GM15510 (cell line): ENCODE measurements around the gene HSPA8.

Experiments used
- POLR2A ChIP-seq: IDR thresholded peaks from 3 replicates; pipeline ENCODE4 v1.6.1; 2011; ENCODE audit warnings: borderline replicate concordance; ENCODE audit not compliant: insufficient read length; ENCODE audit errors: extremely low read depth

HSPA8 gene

GRCh38 chr11:123080015-123080414 lies 18.1 kb upstream of the HSPA8 start:
- no peak for TF ChIP-seq POLR2A

DNA sequence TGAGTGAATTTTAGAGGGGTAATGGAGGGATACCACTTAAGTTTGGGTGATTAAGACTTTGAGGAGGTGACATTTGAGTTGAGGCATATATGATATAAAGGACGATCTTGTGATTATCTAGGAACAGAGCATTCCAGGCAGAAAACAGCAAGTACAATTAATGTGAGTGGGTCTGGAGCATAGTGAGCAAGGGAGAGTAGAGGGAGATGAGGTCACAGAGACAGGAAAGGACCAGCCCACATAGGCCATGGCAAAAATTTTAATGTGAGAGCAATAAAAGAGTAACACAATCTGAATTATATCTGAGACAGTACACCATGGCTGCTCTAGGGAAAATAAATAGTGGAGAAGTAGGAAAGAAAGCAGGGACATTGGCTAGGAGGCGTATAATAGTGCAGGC lies 14.5 kb upstream of the HSPA8 start:
- no peak for TF ChIP-seq POLR2A

DNA sequence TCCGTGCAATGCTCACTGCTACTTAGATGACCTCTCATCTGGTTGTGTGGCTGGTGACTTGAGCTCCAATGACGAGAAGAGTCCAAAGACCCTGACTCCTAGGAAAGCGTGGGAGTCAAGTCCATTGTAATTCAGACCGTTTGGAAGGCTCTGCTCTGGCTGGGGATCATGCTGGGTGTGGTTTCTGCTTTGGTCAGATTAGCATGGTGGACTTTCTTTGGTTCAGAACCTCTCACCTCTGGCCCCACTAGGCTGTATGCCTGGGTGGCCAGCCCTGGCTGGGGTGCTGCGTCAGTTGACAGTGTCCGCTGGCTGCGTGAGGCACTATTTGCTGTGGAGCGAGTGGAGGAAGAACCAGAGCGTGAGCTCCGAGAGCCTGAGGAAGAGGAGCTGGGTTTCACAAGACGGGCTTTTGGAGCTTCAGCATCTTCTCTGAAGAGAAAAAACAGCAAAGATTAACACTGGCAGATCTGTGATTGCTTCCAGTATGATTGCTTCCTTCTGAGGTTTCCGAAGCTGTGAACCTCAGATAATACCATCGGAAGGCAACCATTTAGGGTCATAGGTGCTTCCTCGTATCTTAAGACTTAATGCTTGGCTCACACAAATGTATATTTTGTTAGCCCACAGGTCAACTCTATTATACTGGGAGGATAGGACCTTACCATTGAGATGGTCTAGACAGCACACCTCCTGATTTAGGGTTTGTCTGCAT lies 11.6 kb upstream of the HSPA8 start:
- TF ChIP-seq POLR2A = no peak

GRCh38 chr11:123072762-123073161 lies 10.8 kb upstream of the HSPA8 start:
- TF ChIP-seq POLR2A = no peak

- no peak for TF ChIP-seq POLR2A
These were observed 10.4 kb upstream of the HSPA8 start for GRCh38 chr11:123072332-123072761.

DNA sequence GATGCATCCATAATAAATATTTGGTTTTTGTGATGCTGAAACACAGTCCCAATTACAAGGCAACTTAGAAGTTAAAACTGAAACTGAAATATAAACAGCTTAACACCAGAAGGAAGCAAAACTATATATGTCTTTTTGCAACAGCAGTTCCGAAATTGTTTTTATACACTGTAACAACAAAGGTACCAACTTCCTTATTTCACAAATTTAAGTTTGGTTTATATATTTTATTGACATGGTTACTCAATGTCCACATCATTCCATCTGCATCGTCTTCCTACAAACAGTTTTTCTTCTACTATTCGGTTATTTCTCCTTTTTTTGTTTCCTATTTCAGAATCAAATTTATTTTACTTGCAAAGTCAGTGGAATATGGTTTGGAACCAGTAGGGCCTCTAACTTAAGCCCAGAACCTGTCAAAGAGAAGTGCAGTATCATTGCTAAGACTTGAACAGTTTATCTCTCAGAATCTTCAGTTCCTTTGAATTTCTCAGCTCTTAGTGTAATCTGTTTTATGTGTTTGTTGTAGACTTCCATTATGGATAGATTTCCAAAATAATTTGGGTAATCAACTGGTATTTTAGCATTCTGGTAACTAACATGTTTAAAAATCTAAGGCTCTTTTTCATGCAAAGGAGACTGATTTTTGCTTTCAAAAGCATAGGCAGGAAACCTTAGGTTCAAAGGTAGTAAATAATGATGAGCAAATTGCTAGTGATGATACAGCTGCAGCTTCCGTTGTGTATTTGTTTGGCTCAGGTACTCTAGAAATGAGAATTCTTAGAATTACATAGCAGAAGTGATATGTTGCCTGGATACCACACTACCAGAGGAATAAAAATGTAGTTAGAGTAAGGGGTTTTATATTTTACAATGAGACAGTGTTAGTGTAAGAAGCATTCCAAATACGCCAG lies 8.2 kb upstream of the HSPA8 start:
- no peak for TF ChIP-seq POLR2A

DNA sequence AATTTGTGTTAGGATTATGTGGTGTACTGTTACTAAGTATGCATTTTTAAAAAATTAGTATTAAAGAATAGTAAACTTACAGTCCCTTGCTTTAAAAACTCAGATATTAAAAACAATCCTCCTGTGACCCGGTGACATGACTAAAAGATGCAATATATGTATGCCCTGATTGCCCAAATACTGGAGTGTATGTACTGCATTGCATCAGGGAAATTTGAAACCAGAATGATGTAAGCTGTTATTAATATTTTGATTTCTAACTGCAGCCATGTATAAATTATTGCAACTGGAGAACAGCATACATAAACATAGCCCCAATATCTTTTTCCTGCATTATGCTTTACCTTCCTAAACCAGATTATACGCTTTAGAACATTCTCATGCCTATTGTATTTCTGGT lies 3.7 kb upstream of the HSPA8 start:
- TF ChIP-seq POLR2A = no peak

DNA sequence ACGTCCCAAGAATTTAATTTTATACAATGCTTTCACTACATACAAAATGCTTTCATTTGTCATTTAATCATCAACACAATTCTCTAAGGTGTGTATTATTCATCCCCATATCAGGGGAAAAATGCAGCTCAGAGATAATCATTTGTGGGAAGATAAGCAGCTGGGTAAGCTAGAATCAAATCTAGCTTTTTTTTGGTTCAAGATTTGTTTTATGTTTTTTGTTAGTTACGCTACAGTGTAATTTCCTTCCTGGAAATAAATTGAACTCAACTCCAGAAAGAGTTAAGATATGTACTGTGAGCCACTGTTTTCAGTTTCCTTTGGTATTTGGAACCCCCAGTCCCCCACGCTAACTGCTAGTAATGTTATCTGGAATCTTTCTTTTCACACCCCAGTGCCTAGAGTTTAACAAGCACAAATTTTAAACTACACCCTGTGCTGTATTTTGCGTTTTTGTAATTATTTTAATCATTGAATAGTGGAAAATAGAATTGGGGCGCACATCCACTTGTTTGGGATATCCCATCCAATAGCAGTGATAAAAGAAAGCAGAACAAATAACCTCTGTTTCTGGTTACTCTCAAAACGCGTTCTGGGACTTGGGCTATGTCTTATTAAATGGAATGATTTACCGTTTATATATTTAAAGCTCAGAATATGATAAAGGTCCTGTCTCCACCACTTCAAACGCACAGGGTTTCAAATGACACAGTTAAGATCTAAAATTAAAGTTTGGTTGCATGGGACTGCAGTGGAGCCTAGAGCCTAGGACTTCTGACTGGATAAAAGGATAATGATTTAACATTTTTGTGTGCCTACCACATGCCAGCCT lies 2.1 kb upstream of the HSPA8 start:
- no peak for TF ChIP-seq POLR2A

DNA sequence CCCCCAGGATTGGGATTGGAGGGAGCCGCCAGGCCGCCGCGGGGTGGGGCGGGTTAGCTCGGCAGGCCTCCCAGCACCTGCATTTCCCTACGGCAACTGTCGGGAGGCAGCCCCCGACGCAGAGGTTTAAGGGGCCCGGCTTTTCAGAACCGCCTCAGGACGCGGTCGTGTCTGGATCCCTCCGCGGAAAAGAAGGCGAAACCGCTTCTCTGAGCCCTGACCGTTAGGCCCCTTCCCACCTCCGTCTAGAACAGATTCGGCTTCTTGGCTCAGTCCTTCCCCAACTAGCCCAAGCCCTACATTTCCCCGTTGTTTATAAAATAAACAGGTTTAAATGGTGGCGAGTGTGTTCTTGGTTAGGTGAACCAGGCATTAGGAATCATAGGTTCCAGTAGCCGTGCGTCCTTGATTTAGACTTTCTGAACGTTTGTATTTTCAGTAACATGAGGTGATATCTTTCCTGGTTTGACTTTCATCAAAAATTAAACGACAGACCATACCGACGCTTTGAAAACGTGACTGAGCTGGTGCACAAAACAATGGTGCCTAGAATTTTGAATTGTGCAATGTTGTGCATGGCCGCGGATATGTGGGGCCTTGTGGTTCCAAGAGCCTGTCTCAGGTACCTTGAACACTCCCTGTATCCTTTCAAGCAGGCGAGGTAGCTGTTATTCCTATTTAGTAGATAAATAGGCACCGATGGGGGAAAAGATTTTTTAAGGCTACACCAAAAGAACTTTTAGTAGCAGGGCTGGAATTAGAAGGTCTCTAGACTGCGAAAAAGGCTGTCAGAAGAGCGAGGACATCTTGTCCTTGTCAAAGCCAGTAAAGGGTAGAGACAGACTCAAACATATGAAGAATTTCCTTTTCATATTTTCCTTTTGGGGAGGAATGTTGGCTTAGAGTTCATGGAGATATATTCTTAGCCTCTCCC lies 1.2 kb upstream of the HSPA8 start:
- TF ChIP-seq POLR2A = no peak

DNA sequence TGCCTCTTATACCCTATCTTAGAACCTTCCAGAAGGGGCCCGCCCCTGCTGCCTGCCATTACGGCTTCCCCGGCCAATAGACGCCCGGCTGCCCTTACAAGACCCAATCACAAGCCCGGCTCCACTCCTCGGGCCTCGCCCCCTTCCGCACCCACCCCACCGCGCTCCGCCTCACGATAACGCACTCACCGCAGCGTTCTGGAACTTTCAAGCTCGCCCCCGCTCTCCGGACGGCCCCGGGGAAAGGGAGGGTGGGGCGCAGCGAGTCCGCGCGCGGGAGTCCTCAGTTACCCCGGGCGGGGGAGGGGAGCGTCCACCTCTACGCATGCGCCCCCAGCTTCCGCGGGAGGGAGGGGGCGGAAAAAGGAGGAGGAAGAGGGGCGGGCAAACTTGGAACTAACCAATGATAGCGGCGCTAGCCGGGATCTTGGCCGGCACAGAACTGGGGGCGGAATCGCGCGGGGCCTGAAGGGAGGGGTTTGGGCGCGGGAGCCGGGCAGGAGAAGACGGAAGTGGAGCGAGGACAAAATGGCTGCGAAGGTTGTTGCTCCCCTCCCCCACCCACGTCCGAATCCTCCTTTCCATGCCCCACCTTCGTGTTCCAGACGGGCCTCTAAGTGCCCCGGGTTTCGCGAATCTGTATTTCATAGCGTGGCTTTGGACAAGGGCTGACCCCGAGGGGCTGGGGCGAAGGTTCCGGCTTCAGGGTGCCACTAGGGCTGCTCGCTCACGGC lies 389 bp upstream of the HSPA8 start:
- TF ChIP-seq POLR2A = no peak

DNA sequence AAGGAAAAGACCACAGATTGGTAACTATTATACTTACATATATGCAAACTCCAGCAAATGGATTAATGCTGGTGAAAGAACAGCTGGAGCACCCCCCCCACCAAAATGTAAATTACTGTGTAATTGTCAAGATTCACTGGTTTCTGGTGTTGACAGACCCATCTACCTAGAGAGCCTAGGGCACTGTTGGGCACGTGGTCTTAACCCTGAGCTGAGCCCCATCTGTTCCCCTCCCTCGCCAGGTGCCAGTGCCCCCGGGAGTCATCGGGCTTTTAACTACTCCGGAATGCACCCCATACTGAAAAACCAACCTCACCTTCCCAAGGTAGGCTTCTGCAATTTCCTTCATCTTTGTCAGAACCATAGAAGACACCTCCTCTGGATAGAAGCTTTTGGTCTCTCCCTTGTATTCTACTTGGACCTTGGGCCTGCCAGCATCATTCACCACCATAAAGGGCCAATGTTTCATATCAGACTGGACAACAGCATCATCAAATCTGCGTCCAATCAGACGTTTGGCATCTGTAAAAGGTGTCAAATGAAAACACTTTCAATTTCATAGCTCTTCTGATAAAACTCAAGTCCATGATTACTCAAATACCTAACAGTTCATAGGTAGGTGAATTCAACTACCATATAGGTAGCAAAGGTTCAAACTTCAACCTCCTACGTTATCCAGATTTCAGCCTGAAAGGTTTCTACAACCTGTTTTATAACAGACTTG lies 1.5 kb downstream of the HSPA8 start:
- peak; percentile 31 for TF ChIP-seq POLR2A

DNA sequence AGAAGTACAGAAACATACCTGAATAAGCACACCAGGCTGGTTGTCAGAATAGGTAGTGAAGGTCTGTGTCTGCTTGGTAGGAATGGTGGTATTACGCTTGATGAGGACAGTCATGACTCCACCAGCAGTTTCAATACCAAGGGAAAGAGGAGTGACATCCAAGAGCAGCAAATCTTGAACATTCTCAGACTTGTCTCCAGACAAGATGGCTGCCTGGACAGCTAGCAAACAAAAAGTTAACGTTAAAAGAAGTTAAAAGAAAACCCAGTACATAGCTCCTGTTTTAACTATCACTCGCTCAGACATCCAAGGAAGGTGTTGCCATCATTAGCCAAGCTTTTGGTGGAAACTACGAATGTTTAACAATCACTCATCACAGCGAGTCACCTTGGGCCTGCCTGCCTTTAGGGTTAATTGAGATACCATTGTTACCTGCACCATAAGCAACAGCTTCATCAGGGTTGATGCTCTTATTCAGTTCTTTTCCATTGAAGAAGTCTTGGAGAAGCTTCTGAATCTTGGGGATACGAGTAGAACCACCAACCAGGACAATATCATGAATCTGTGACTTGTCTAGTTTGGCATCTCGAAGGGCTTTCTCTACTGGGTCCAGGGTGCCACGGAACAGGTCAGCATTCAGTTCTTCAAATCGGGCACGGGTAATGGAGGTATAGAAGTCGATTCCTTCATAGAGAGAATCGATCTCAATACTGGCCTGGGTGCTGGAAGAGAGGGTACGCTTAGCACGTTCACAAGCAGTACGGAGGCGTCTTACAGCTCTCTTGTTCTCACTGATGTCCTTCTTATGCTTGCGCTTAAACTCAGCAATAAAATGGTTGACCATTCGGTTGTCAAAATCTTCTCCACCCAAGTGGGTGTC lies 2.7 kb downstream of the HSPA8 start:
- TF ChIP-seq POLR2A = peak; percentile 26

DNA sequence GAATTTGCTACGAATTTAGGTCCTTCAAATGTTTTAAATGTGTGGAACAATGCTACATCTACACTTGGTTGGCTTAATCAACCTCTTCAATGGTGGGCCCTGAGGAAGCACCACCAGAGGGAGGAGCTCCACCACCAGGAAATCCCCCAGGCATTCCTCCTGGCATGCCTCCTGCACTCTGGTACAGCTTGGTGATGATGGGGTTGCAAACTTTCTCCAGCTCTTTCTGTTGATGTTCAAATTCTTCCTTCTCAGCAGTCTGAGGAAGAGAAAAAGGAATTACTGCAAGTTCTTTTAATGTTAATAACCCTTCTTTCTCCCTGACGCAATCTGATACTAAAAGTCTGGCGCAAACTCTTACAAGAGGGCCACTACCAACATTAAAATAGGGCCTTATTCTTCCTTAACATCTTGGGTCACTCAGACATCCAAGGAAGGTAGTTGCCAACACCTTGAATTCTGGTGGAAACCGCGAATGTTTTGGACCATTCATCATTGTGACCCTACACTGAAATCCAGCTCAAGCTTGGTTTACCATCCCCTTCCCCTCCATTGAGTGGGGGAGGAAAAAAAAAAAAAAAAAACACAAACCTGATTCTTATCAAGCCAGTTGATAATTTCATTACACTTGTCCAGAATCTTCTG lies 4.2 kb downstream of the HSPA8 start:
- TF ChIP-seq POLR2A = no peak
